ENCODE data around the gene BCAS1.

BCAS1 gene

GRCh38 chr20:54075322-54075721 lies 4.9 kb upstream of the BCAS1 start:
- TF ChIP-seq YY1 (IDR thresholded peaks at IDR 0.05; ENCODE audit: low read depth): no peak
- TF ChIP-seq ZBTB7A (IDR thresholded peaks at IDR 0.05; ENCODE audit: low read depth): no peak
- no peak for TF ChIP-seq CREB1 (IDR thresholded peaks at IDR 0.05; ENCODE audit: low read depth)

GRCh38 chr20:54074511-54074910 lies 4.1 kb upstream of the BCAS1 start:
- TF ChIP-seq RAD21 (IDR thresholded peaks at IDR 0.05; ENCODE audit: low read depth): no peak
- no peak for TF ChIP-seq EGR1 (IDR thresholded peaks at IDR 0.05)
- TF ChIP-seq ZBTB7A (IDR thresholded peaks at IDR 0.05; ENCODE audit: low read depth): no peak
- no peak for TF ChIP-seq CREB1 (IDR thresholded peaks at IDR 0.05; ENCODE audit: low read depth)
- no peak for TF ChIP-seq MAX (IDR thresholded peaks at IDR 0.05)
- no peak for TF ChIP-seq YY1 (IDR thresholded peaks at IDR 0.05; ENCODE audit: low read depth)
- TF ChIP-seq TAF1 (IDR thresholded peaks at IDR 0.05; ENCODE audit: low read depth): no peak
- TF ChIP-seq TCF12 (IDR thresholded peaks at IDR 0.05; ENCODE audit: low read depth): no peak
- no peak for TF ChIP-seq CEBPB (IDR thresholded peaks at IDR 0.05)
- TF ChIP-seq NFIC (IDR thresholded peaks at IDR 0.05): no peak
- TF ChIP-seq EP300 (IDR thresholded peaks at IDR 0.05; ENCODE audit: borderline replicate concordance): no peak
- no peak for TF ChIP-seq REST (IDR thresholded peaks at IDR 0.05; ENCODE audit: low read depth)
- no peak for TF ChIP-seq FOXM1 (IDR thresholded peaks at IDR 0.05; ENCODE audit: borderline replicate concordance, low read depth)
- TF ChIP-seq TEAD4 (IDR thresholded peaks at IDR 0.05): no peak
- no peak for TF ChIP-seq USF1 (IDR thresholded peaks at IDR 0.05)

- TF ChIP-seq REST (IDR thresholded peaks at IDR 0.05; ENCODE audit: low read depth) (no peak), ZBTB7A (IDR thresholded peaks at IDR 0.05; ENCODE audit: low read depth) (no peak)
Observed at GRCh38 chr20:54073288-54073687, 2.9 kb upstream of the BCAS1 start.

GRCh38 chr20:54069501-54069971 lies 858 bp downstream of the BCAS1 start:
- TF ChIP-seq YY1 (IDR thresholded peaks at IDR 0.05; ENCODE audit: low read depth) (no peak), ZBTB7A (IDR thresholded peaks at IDR 0.05; ENCODE audit: low read depth) (no peak), FOXM1 (IDR thresholded peaks at IDR 0.05; ENCODE audit: borderline replicate concordance, low read depth) (no peak), TCF12 (IDR thresholded peaks at IDR 0.05; ENCODE audit: low read depth) (no peak), NFIC (IDR thresholded peaks at IDR 0.05) (no peak), CEBPB (IDR thresholded peaks at IDR 0.05) (no peak), USF1 (IDR thresholded peaks at IDR 0.05) (no peak), EP300 (IDR thresholded peaks at IDR 0.05; ENCODE audit: borderline replicate concordance) (no peak), TEAD4 (IDR thresholded peaks at IDR 0.05) (no peak), CREB1 (IDR thresholded peaks at IDR 0.05; ENCODE audit: low read depth) (no peak), MAX (IDR thresholded peaks at IDR 0.05) (no peak), RAD21 (IDR thresholded peaks at IDR 0.05; ENCODE audit: low read depth) (no peak), EGR1 (IDR thresholded peaks at IDR 0.05) (no peak), REST (IDR thresholded peaks at IDR 0.05; ENCODE audit: low read depth) (no peak), TAF1 (IDR thresholded peaks at IDR 0.05; ENCODE audit: low read depth) (no peak)

GRCh38 chr20:54068966-54069365 lies 1.4 kb downstream of the BCAS1 start:
- TF ChIP-seq CEBPB (IDR thresholded peaks at IDR 0.05): no peak
- TF ChIP-seq EGR1 (IDR thresholded peaks at IDR 0.05): no peak
- TF ChIP-seq ZBTB7A (IDR thresholded peaks at IDR 0.05; ENCODE audit: low read depth): no peak
- TF ChIP-seq MAX (IDR thresholded peaks at IDR 0.05): no peak
- no peak for TF ChIP-seq RAD21 (IDR thresholded peaks at IDR 0.05; ENCODE audit: low read depth)
- no peak for TF ChIP-seq FOXM1 (IDR thresholded peaks at IDR 0.05; ENCODE audit: borderline replicate concordance, low read depth)
- TF ChIP-seq USF1 (IDR thresholded peaks at IDR 0.05): no peak
- TF ChIP-seq TCF12 (IDR thresholded peaks at IDR 0.05; ENCODE audit: low read depth): no peak
- TF ChIP-seq TEAD4 (IDR thresholded peaks at IDR 0.05): no peak
- no peak for TF ChIP-seq CREB1 (IDR thresholded peaks at IDR 0.05; ENCODE audit: low read depth)
